ENCODE measurements around the gene CHST8.

DNA sequence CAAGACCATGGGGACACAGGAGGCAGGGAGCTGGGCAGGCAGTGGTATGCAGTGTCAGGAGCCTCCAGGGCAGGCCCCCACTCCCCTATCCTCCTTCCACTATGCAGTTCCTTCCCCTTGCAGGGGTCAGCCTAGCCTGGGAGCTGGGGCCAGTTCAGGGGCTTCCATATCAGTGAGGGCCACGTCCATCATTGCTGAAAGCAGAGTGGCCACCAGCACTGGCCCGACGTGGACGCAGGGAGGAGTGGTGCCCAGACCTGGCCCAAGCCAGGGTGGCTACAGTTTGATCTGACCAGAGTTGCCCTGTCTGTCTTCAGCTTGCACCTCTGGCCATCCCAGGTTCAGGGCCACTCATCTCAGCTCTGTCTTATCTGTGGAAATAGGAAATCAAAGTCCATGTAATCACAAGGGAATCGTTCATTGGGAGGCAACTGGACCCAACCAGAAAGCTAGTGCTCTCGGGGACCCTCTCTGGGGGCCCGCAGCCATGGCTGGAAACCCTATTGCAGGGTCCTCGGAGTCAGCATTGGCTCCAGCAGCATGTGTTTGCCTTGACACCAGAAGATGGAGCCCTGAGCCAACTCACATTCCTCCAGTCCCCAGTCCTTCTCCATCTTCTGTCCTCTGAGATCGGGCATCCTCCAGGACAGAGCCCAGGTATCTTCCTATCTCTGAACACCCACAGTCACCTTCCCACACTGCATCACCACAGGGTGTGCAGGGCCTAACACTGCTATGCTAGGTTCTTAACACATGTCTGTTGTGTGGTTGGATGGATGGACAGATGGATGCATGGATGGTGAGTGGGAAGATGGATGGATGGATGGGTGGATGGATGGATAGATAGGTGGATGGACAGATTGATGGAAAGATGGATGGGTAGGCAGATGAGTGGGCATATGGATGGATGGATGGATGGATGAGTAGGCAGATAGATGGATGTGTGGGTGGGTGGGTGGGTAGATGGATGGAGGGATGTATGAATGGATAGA lies 99.2 kb downstream of the CHST8 start:
- TF ChIP-seq EZH2phosphoT487 (conservative IDR thresholded peaks at IDR 0.05; ENCODE audit: low read length) (no peak), CTCF (IDR thresholded peaks at IDR 0.05; ENCODE audit: insufficient read depth, low read length, poor library complexity, severe bottlenecking) (no peak)
